Osteoblast (primary cell): Measurements from ENCODE around the gene PAM. TPM values are rescaled to one million over a fixed set of nuclear protein-coding genes. Genes with fewer than 3 reads are reported as not detected.

Experiments used
- DNase-seq: peaks from one replicate; pipeline ENCODE4 v3.0.0; 2011; ENCODE audit warnings: low spot score, mixed read lengths; ENCODE audit not compliant: insufficient read length; ENCODE audit errors: missing footprints
- H2AFZ ChIP-seq: 2 replicates; pipeline ENCODE4 v1.6.0; 2011; ENCODE audit warnings: mild to moderate bottlenecking, low read length
- H3K27ac ChIP-seq: 2 replicates; pipeline ENCODE4 v1.5.1; 2011; ENCODE audit warnings: mild to moderate bottlenecking, low read depth, low read length, moderate library complexity
- H3K27me3 ChIP-seq: 2 replicates; pipeline ENCODE4 v1.6.0; 2012; ENCODE audit warnings: mild to moderate bottlenecking, control low read depth, inconsistent platforms, low read length, moderate library complexity; ENCODE audit not compliant: insufficient read depth
- H3K36me3 ChIP-seq: 2 replicates; pipeline ENCODE4 v1.5.1; 2011; ENCODE audit warnings: mild to moderate bottlenecking, low read length, control low read depth, moderate library complexity; ENCODE audit not compliant: insufficient read depth
- H3K4me1 ChIP-seq: 2 replicates; pipeline ENCODE4 v1.5.1; 2011; ENCODE audit warnings: mild to moderate bottlenecking, low read length, control low read depth, moderate library complexity; ENCODE audit not compliant: insufficient read depth
- H3K4me2 ChIP-seq: 2 replicates; pipeline ENCODE4 v1.6.0; 2011; ENCODE audit warnings: mild to moderate bottlenecking, low read length; ENCODE audit not compliant: insufficient read depth
- H3K4me3 ChIP-seq: fragments of 200-600 bp; sonication (generic); 3 replicates; pipeline ENCODE4 v1.5.1; 2012; ENCODE audit warnings: mild to moderate bottlenecking, low read length, inconsistent platforms; ENCODE audit not compliant: insufficient read depth
- H3K79me2 ChIP-seq: 2 replicates; pipeline ENCODE4 v1.6.0; 2012; ENCODE audit warnings: mild to moderate bottlenecking, low read length, control low read depth, inconsistent platforms; ENCODE audit not compliant: insufficient read depth
- H3K9me3 ChIP-seq: 2 replicates; pipeline ENCODE4 v1.5.1; 2011; ENCODE audit warnings: low read depth, low read length, control low read depth
- H4K20me1 ChIP-seq: 2 replicates; pipeline ENCODE4 v1.6.0; 2012; ENCODE audit warnings: mild to moderate bottlenecking, low read length, control low read depth; ENCODE audit not compliant: insufficient read depth
- CTCF ChIP-seq: IDR thresholded peaks from 2 replicates; pipeline ENCODE4 v1.5.1; 2011; ENCODE audit warnings: mild to moderate bottlenecking, low read depth, low read length, moderate library complexity; ENCODE audit errors: extremely low read depth
- total RNA-seq: library from RNA; depleted of rRNA; stranded (reverse); fragments of >200 nt; gene quantifications from 2 replicates; pipeline ENCODE4 v1.2.3, GENCODE V29; 2012

Gene PAM
- total RNA-seq, 1 donor, result 248 TPM

- Histone ChIP-seq H3K79me2 (no peaks in the 10 kb centered on the region), H3K4me2 (no peak overlapping the region), H4K20me1 (no peaks in the 10 kb centered on the region), H3K4me1 (no peaks in the 10 kb centered on the region), H3K27me3 (no peaks in the 10 kb centered on the region), H2AFZ (no peak overlapping the region), H3K4me3 (no peak overlapping the region), H3K9me3 (no peaks in the 10 kb centered on the region), H3K27ac (no peak overlapping the region), H3K36me3 (no peaks in the 10 kb centered on the region)
- DNase-seq, result no peak
- TF ChIP-seq CTCF, result no peak
Measured at GRCh38 chr5:102988459-102988858, 233.4 kb downstream of the PAM start.

GRCh38 chr5:102991802-102992201, 236.7 kb downstream of the PAM start:
- DNase-seq, result no peak
- Histone ChIP-seq H3K27me3 (no peaks in the 10 kb centered on the region), H2AFZ (no peak overlapping the region), H4K20me1 (no peaks in the 10 kb centered on the region), H3K4me3 (no peak overlapping the region), H3K4me1 (no peaks in the 10 kb centered on the region), H3K9me3 (no peaks in the 10 kb centered on the region), H3K27ac (no peak overlapping the region), H3K36me3 (no peaks in the 10 kb centered on the region), H3K4me2 (no peak overlapping the region), H3K79me2 (no peaks in the 10 kb centered on the region)
- TF ChIP-seq CTCF, result no peak

- DNase-seq, result no peak
- no peaks in the 10 kb centered on the region for H3K27me3 ChIP-seq
- H3K4me3 ChIP-seq, result no peak overlapping the region
- no peaks in the 10 kb centered on the region for H3K36me3 ChIP-seq
- H3K27ac ChIP-seq, result no peak overlapping the region
- no peak for TF ChIP-seq CTCF
- H3K79me2 ChIP-seq, result no peaks in the 10 kb centered on the region
- H4K20me1 ChIP-seq, result no peaks in the 10 kb centered on the region
- H3K9me3 ChIP-seq, result no peaks in the 10 kb centered on the region
- no peaks in the 10 kb centered on the region for H3K4me1 ChIP-seq
- H3K4me2 ChIP-seq, result no peak overlapping the region
- no peak overlapping the region for H2AFZ ChIP-seq
Measured at GRCh38 chr5:102996011-102996575, 241.0 kb downstream of the PAM start.

GRCh38 chr5:102998224-102998623, 243.1 kb downstream of the PAM start:
- no peaks in the 10 kb centered on the region for H3K36me3 ChIP-seq
- no peaks in the 10 kb centered on the region for H4K20me1 ChIP-seq
- no peak overlapping the region for H3K27ac ChIP-seq
- H3K9me3 ChIP-seq, result no peaks in the 10 kb centered on the region
- no peak for TF ChIP-seq CTCF
- no peak overlapping the region for H3K4me3 ChIP-seq
- no peak overlapping the region for H3K4me2 ChIP-seq
- no peak for DNase-seq
- no peaks in the 10 kb centered on the region for H3K27me3 ChIP-seq
- H2AFZ ChIP-seq, result no peak overlapping the region
- H3K4me1 ChIP-seq, result no peaks in the 10 kb centered on the region
- no peaks in the 10 kb centered on the region for H3K79me2 ChIP-seq
